HCT116 (cell line): ENCODE data around the gene PROM2. TPM values are rescaled to one million over a fixed set of nuclear protein-coding genes. Genes with fewer than 3 reads are reported as not detected.

Source experiments
- ATAC-seq: fragments of 200-7000 bp; cut with Tn5 transposase; 2 replicates; pipeline ENCODE4 v1.9.1; 2020; ENCODE audit warnings: mild to moderate bottlenecking, moderate library complexity
- BruUV-seq: library from RNA; stranded (reverse); fragments of 400-500 nt; replicated peaks from 2 replicates; lab custom pipeline; 2021; lab: Mats Ljungman, UMichigan
- CTCF ChIA-PET: fragments of 300-600 bp; sonication (Branson Sonifier 250); formaldehyde crosslinking; loops from one replicate; lab custom pipeline; 2021; ENCODE audit warnings: antibody characterized with exemption; lab: Charles Lee
- POLR2A ChIA-PET: fragments of 300-600, 350-600 bp; sonication (Branson Sonifier 250); formaldehyde crosslinking; loops from one replicate; lab custom pipeline; 2021; ENCODE audit warnings: antibody characterized with exemption; lab: Charles Lee
- RAD21 ChIA-PET, 2 experiments: fragments of 300-600 bp; sonication (Branson Sonifier 250); formaldehyde crosslinking; loops; one replicate each; lab custom pipeline; 2023; ENCODE audit warnings: low total read pairs in 2 of 2; ENCODE audit not compliant: uncharacterized antibody in 2 of 2, unreplicated experiment in 2 of 2, low non-redundant PET in 1 of 2; lab: Charles Lee
- DNase-seq: peaks from one replicate; pipeline ENCODE4 v3.0.0-alpha.2; 2010; ENCODE audit warnings: low read depth, low spot score
- H2AFZ ChIP-seq: fragments of 200-600 bp; shearing (Covaris generic), sonication (generic); 2 replicates; pipeline ENCODE4 v1.6.1; 2017; ENCODE audit warnings: low read depth, mixed run types, mixed read lengths, antibody characterized with exemption, low read length; ENCODE audit not compliant: poor library complexity, severe bottlenecking
- H3K27ac ChIP-seq: 2 replicates; pipeline ENCODE4 v1.5.1; 2012; ENCODE audit warnings: low read depth, low read length
- H3K27me3 ChIP-seq: fragments of 200-600 bp; sonication (generic); 2 replicates; pipeline ENCODE4 v1.6.1; 2016; ENCODE audit warnings: mixed run types, low read length, mixed read lengths; ENCODE audit not compliant: insufficient read depth
- H3K36me3 ChIP-seq, 2 experiments: fragments of 200-500 bp in 1 of 2; fragments of 200-600 bp in 1 of 2; sonication (Bioruptor generic) in 1 of 2; sonication (generic) in 1 of 2; 2 replicates each; pipeline versions ENCODE4 v1.5.1 to v1.6.1; 2014 to 2016; ENCODE audit warnings: low read length in 2 of 2, inconsistent platforms in 1 of 2, mixed read lengths in 1 of 2, mixed run types in 1 of 2; ENCODE audit not compliant: insufficient read depth in 2 of 2, control insufficient read depth in 1 of 2
- H3K4me1 ChIP-seq, 2 experiments: fragments of 200-600 bp in 1 of 2; sonication (generic) in 1 of 2; 2 replicates each; pipeline versions ENCODE4 v1.5.1 to v1.6.1; 2012 to 2017; ENCODE audit warnings: low read length in 2 of 2, inconsistent platforms in 1 of 2, mild to moderate bottlenecking in 1 of 2, mixed read lengths in 1 of 2, mixed run types in 1 of 2, moderate library complexity in 1 of 2; ENCODE audit not compliant: insufficient read depth in 2 of 2, control insufficient read depth in 1 of 2
- H3K4me2 ChIP-seq: fragments of 200-600 bp; sonication (generic); 2 replicates; pipeline ENCODE4 v1.6.1; 2017; ENCODE audit warnings: mixed run types, low read length, mixed read lengths
- H3K4me3 ChIP-seq, 2 experiments: fragments of 200-600 bp in 1 of 2; sonication (generic) in 1 of 2; replicated peaks in 1 of 2; 2 replicates each; pipeline ENCODE4 v1.5.1; 2011 to 2016; ENCODE audit warnings: low read length in 2 of 2, control low read depth in 1 of 2, low read depth in 1 of 2, mild to moderate bottlenecking in 1 of 2, mixed read lengths in 1 of 2, mixed run types in 1 of 2
- H3K79me2 ChIP-seq: fragments of 200-600 bp; sonication (generic); 2 replicates; pipeline ENCODE4 v1.6.1; 2017; ENCODE audit warnings: mild to moderate bottlenecking, mixed run types, low read length, moderate library complexity, mixed read lengths; ENCODE audit not compliant: insufficient read depth
- H3K9ac ChIP-seq: fragments of 200-600 bp; sonication (generic); 2 replicates; pipeline ENCODE4 v1.6.1; 2016; ENCODE audit warnings: low read length, mixed read lengths
- H3K9me2 ChIP-seq: fragments of 200-600 bp; sonication (generic), shearing (Covaris generic); 2 replicates; pipeline ENCODE4 v1.6.1; 2017; ENCODE audit warnings: mixed run types, mild to moderate bottlenecking, moderate library complexity; ENCODE audit not compliant: insufficient read depth
- H3K9me3 ChIP-seq, 2 experiments: fragments of 200-500 bp in 1 of 2; fragments of 200-600 bp in 1 of 2; sonication (Bioruptor generic) in 1 of 2; sonication (generic) in 1 of 2; 2 replicates each; pipeline ENCODE4 v1.6.1; 2014 to 2017; ENCODE audit warnings: low read length in 2 of 2, mixed read lengths in 2 of 2, inconsistent platforms in 1 of 2, low read depth in 1 of 2, mild to moderate bottlenecking in 1 of 2, mixed run types in 1 of 2, moderate library complexity in 1 of 2; ENCODE audit not compliant: control insufficient read depth in 1 of 2, insufficient read depth in 1 of 2
- H4K20me1 ChIP-seq: fragments of 200-600 bp; sonication (generic), shearing (Covaris generic); 2 replicates; pipeline ENCODE4 v1.6.1; 2017; ENCODE audit warnings: mixed run types, mild to moderate bottlenecking, moderate library complexity; ENCODE audit not compliant: insufficient read depth
- CEBPB ChIP-seq: IDR thresholded peaks from 2 replicates; pipeline ENCODE4 v1.6.1; 2012; ENCODE audit warnings: low read depth
- ELF1 ChIP-seq: IDR thresholded peaks from 2 replicates; pipeline ENCODE4 v1.6.1; 2012; ENCODE audit warnings: low read depth, borderline replicate concordance
- EZH2 ChIP-seq: fragments of 200-600 bp; sonication (generic); IDR thresholded peaks from 2 replicates; pipeline ENCODE4 v1.6.1; 2017; ENCODE audit warnings: antibody characterized with exemption, mixed run types
- EZH2phosphoT487 ChIP-seq: fragments of 200-600 bp; IDR thresholded peaks from 2 replicates; pipeline ENCODE4 v1.6.1; 2018; ENCODE audit warnings: antibody characterized with exemption, borderline replicate concordance
- JUND ChIP-seq: IDR thresholded peaks from 2 replicates; pipeline ENCODE4 v1.6.1; 2012
- RAD21 ChIP-seq: IDR thresholded peaks from 2 replicates; pipeline ENCODE4 v1.6.1; 2012; ENCODE audit warnings: low read depth, mild to moderate bottlenecking
- SRF ChIP-seq: IDR thresholded peaks from 2 replicates; pipeline ENCODE4 v1.6.1; 2012; ENCODE audit warnings: low read depth
- ZFX ChIP-seq: fragments of 450-650 bp; IDR thresholded peaks from 2 replicates; pipeline ENCODE4 v1.6.1; 2017
- intact Hi-C: fragments of 100-400 bp; cut with micrococcal nuclease; formaldehyde crosslinking; loops from 2 replicates; pipeline ENCODE4 v1.10.0; 2022
- total RNA-seq: library from RNA; stranded (reverse); gene quantifications from one replicate; pipeline ENCODE4 v1.2.1, GENCODE V29; 2021; ENCODE audit not compliant: unreplicated experiment
- TF ChIP-seq, protein P1 (sequence below): IDR thresholded peaks from 2 replicates; pipeline ENCODE4 v1.6.1; 2012; ENCODE audit warnings: low read depth
- TF ChIP-seq, protein P2 (sequence below): IDR thresholded peaks from 2 replicates; pipeline ENCODE4 v1.6.1; 2011; ENCODE audit warnings: mild to moderate bottlenecking, low read length, moderate library complexity; ENCODE audit not compliant: insufficient replicate concordance; ENCODE audit errors: extremely low read depth
- TF ChIP-seq, protein P3 (sequence below), 3 experiments: fragments of 200-600 bp in 1 of 3; sonication (generic) in 1 of 3; IDR thresholded peaks in 2 of 3; conservative IDR thresholded peaks in 1 of 3; 2 replicates each; pipeline ENCODE4 v1.5.1; 2012 to 2017; ENCODE audit warnings: low read depth in 2 of 3, low read length in 2 of 3, antibody characterized with exemption in 1 of 3, borderline replicate concordance in 1 of 3, control low read depth in 1 of 3, mild to moderate bottlenecking in 1 of 3, mixed read lengths in 1 of 3, mixed run types in 1 of 3, moderate library complexity in 1 of 3; ENCODE audit not compliant: insufficient read depth in 1 of 3

Gene PROM2
- total RNA-seq, 1 experiment from 2014 or later = 11.9 TPM

DNA sequence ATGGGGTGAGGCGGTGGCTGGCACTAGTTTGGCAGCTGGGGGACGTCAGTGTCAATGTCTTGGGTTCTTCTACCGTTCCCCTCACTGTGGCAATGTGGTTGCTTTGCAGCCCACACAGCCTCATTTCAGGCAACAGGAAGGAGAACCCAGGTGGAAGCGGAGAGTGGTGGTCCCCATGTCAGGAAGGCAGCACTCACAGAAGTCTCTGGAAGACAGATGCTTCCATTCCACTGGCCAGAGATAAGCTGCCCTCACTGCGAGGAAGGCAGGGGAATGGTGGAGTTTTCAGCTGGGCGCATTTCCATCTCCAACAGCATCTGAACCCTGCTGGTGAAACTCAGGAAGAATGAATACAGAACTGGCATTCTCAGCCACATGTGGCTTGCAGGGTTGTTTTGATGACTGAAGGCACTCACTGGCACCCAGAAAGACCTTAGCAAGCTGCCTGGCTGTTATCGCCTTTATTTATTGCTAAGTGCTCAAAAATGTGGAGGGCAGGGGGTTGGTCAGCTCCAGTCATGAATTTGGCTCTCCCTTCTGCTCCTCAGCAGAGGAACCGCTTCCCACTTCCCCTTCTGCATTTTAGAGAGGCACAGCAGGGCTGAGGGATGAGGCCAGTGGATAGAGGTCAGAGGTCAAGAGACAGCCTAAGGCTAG, 42.3 kb downstream of the PROM2 start (continued):
- TF ChIP-seq, protein P1, sequence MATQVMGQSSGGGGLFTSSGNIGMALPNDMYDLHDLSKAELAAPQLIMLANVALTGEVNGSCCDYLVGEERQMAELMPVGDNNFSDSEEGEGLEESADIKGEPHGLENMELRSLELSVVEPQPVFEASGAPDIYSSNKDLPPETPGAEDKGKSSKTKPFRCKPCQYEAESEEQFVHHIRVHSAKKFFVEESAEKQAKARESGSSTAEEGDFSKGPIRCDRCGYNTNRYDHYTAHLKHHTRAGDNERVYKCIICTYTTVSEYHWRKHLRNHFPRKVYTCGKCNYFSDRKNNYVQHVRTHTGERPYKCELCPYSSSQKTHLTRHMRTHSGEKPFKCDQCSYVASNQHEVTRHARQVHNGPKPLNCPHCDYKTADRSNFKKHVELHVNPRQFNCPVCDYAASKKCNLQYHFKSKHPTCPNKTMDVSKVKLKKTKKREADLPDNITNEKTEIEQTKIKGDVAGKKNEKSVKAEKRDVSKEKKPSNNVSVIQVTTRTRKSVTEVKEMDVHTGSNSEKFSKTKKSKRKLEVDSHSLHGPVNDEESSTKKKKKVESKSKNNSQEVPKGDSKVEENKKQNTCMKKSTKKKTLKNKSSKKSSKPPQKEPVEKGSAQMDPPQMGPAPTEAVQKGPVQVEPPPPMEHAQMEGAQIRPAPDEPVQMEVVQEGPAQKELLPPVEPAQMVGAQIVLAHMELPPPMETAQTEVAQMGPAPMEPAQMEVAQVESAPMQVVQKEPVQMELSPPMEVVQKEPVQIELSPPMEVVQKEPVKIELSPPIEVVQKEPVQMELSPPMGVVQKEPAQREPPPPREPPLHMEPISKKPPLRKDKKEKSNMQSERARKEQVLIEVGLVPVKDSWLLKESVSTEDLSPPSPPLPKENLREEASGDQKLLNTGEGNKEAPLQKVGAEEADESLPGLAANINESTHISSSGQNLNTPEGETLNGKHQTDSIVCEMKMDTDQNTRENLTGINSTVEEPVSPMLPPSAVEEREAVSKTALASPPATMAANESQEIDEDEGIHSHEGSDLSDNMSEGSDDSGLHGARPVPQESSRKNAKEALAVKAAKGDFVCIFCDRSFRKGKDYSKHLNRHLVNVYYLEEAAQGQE = no peak
- TF ChIP-seq SRF = no peak
- TF ChIP-seq, all 23 proteins: peak for 0

DNA sequence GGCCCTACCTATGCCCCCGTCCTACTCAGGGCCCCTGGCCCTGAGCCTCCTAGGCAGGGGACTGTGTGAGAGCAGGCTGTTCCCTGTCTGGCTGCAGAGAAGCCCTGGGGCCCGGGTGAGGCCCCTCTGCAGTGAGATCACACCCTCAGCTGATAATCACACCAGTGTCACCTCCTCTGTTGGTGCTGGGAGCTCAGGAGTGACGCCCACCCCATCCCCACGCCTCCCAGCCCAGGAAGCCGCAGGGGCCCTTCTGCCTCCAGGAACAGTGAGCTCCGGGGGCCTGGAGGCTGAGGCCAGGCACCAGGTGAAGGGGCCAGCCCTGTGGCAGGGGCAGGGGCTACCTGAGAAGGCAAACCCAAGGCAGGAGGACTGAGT, 42.9 kb downstream of the PROM2 start:
- Histone ChIP-seq H3K4me3 (no peak overlapping the region), H3K36me3 (no peaks in the 10 kb centered on the region), H3K9ac (no peak overlapping the region), H3K27me3 (no peaks in the 10 kb centered on the region), H3K27ac (no peak overlapping the region), H3K79me2 (no peaks in the 10 kb centered on the region), H3K9me2 (no peaks in the 10 kb centered on the region), H3K9me3 (no peaks in the 10 kb centered on the region), H3K4me1 (peaks cover 10 to 12% of the 10 kb centered on the region in 2 experiments; a peak in 2 of 4 replicates), H4K20me1 (no peaks in the 10 kb centered on the region), H2AFZ (no peak overlapping the region), H3K4me2 (no peak overlapping the region)
- ChIA-PET RAD21 (no interaction called here), POLR2A (no interaction called here), CTCF (interaction anchor here (5.2 kb wide), 1 partner anchor 85 kb away, joined by 88 read pairs; no protein-coding TSS in a partner anchor)
- TF ChIP-seq ZFX (no peak), CEBPB (no peak), EZH2phosphoT487 (no peak), ELF1 (no peak), JUND (no peak), EZH2 (no peak), SRF (no peak), RAD21 (no peak)
- TF ChIP-seq, protein P2, sequence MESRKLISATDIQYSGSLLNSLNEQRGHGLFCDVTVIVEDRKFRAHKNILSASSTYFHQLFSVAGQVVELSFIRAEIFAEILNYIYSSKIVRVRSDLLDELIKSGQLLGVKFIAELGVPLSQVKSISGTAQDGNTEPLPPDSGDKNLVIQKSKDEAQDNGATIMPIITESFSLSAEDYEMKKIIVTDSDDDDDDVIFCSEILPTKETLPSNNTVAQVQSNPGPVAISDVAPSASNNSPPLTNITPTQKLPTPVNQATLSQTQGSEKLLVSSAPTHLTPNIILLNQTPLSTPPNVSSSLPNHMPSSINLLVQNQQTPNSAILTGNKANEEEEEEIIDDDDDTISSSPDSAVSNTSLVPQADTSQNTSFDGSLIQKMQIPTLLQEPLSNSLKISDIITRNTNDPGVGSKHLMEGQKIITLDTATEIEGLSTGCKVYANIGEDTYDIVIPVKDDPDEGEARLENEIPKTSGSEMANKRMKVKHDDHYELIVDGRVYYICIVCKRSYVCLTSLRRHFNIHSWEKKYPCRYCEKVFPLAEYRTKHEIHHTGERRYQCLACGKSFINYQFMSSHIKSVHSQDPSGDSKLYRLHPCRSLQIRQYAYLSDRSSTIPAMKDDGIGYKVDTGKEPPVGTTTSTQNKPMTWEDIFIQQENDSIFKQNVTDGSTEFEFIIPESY = no peak
- TF ChIP-seq, protein P3, sequence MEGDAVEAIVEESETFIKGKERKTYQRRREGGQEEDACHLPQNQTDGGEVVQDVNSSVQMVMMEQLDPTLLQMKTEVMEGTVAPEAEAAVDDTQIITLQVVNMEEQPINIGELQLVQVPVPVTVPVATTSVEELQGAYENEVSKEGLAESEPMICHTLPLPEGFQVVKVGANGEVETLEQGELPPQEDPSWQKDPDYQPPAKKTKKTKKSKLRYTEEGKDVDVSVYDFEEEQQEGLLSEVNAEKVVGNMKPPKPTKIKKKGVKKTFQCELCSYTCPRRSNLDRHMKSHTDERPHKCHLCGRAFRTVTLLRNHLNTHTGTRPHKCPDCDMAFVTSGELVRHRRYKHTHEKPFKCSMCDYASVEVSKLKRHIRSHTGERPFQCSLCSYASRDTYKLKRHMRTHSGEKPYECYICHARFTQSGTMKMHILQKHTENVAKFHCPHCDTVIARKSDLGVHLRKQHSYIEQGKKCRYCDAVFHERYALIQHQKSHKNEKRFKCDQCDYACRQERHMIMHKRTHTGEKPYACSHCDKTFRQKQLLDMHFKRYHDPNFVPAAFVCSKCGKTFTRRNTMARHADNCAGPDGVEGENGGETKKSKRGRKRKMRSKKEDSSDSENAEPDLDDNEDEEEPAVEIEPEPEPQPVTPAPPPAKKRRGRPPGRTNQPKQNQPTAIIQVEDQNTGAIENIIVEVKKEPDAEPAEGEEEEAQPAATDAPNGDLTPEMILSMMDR (IDR thresholded peaks at IDR 0.05 in 2 of 3, conservative IDR thresholded peaks at IDR 0.05 in 1 of 3; ENCODE audit: borderline replicate concordance in 1 of 3, insufficient read depth in 1 of 3, low read depth in 2 of 3, low read length in 2 of 3) = no peak
- no TSS peak for BruUV-seq
- ATAC-seq = no peak
- DNase-seq = no peak
- intact Hi-C loops = no loop called here
